ENCODE measurements around the gene TLE5.

Gene TLE5

GRCh38 chr19:3031607-3031867, 30.8 kb downstream of the TLE5 start:
- TF ChIP-seq SNAI2 (CRISPR knock-in tag; IDR thresholded peaks at IDR 0.05) (no peak), TCF4 (CRISPR knock-in tag; IDR thresholded peaks at IDR 0.05; ENCODE audit: borderline replicate concordance) (no peak), TOX (CRISPR knock-in tag; IDR thresholded peaks at IDR 0.05; ENCODE audit: borderline replicate concordance) (no peak), CSDC2 (CRISPR knock-in tag; IDR thresholded peaks at IDR 0.05) (no peak), ZNF565 (CRISPR knock-in tag; conservative IDR thresholded peaks at IDR 0.05; ENCODE audit: low read depth) (no peak), CSRNP3 (CRISPR knock-in tag; IDR thresholded peaks at IDR 0.05) (no peak), ESRRG (CRISPR knock-in tag; IDR thresholded peaks at IDR 0.05) (no peak), PATZ1 (CRISPR knock-in tag; IDR thresholded peaks at IDR 0.05; ENCODE audit: borderline replicate concordance) (no peak), OSR1 (CRISPR knock-in tag; IDR thresholded peaks at IDR 0.05) (no peak), GLIS3 (CRISPR knock-in tag; IDR thresholded peaks at IDR 0.05) (no peak), PPARA (CRISPR knock-in tag; IDR thresholded peaks at IDR 0.05; ENCODE audit: borderline replicate concordance) (no peak), ZNF70 (CRISPR knock-in tag; IDR thresholded peaks at IDR 0.05) (no peak), ZFP3 (CRISPR knock-in tag; IDR thresholded peaks at IDR 0.05) (no peak), ARNTL (CRISPR knock-in tag; IDR thresholded peaks at IDR 0.05; ENCODE audit: borderline replicate concordance, low read depth) (no peak), BACH2 (CRISPR knock-in tag; IDR thresholded peaks at IDR 0.05; ENCODE audit: borderline replicate concordance) (no peak), RARB (CRISPR knock-in tag; IDR thresholded peaks at IDR 0.05) (no peak), ZFP30 (CRISPR knock-in tag; IDR thresholded peaks at IDR 0.05) (no peak), ZNF8 (CRISPR knock-in tag; IDR thresholded peaks at IDR 0.05) (no peak)
- TF ChIP-seq, protein P1, sequence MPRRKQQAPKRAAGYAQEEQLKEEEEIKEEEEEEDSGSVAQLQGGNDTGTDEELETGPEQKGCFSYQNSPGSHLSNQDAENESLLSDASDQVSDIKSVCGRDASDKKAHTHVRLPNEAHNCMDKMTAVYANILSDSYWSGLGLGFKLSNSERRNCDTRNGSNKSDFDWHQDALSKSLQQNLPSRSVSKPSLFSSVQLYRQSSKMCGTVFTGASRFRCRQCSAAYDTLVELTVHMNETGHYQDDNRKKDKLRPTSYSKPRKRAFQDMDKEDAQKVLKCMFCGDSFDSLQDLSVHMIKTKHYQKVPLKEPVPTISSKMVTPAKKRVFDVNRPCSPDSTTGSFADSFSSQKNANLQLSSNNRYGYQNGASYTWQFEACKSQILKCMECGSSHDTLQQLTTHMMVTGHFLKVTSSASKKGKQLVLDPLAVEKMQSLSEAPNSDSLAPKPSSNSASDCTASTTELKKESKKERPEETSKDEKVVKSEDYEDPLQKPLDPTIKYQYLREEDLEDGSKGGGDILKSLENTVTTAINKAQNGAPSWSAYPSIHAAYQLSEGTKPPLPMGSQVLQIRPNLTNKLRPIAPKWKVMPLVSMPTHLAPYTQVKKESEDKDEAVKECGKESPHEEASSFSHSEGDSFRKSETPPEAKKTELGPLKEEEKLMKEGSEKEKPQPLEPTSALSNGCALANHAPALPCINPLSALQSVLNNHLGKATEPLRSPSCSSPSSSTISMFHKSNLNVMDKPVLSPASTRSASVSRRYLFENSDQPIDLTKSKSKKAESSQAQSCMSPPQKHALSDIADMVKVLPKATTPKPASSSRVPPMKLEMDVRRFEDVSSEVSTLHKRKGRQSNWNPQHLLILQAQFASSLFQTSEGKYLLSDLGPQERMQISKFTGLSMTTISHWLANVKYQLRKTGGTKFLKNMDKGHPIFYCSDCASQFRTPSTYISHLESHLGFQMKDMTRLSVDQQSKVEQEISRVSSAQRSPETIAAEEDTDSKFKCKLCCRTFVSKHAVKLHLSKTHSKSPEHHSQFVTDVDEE (CRISPR knock-in tag; IDR thresholded peaks at IDR 0.05) = no peak
- TF ChIP-seq, protein P2, sequence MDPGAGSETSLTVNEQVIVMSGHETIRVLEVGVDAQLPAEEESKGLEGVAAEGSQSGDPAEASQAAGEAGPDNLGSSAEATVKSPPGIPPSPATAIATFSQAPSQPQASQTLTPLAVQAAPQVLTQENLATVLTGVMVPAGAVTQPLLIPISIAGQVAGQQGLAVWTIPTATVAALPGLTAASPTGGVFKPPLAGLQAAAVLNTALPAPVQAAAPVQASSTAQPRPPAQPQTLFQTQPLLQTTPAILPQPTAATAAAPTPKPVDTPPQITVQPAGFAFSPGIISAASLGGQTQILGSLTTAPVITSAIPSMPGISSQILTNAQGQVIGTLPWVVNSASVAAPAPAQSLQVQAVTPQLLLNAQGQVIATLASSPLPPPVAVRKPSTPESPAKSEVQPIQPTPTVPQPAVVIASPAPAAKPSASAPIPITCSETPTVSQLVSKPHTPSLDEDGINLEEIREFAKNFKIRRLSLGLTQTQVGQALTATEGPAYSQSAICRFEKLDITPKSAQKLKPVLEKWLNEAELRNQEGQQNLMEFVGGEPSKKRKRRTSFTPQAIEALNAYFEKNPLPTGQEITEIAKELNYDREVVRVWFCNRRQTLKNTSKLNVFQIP (CRISPR knock-in tag; IDR thresholded peaks at IDR 0.05; ENCODE audit: borderline replicate concordance, low read depth) = no peak
- ATAC-seq = no peak

DNA sequence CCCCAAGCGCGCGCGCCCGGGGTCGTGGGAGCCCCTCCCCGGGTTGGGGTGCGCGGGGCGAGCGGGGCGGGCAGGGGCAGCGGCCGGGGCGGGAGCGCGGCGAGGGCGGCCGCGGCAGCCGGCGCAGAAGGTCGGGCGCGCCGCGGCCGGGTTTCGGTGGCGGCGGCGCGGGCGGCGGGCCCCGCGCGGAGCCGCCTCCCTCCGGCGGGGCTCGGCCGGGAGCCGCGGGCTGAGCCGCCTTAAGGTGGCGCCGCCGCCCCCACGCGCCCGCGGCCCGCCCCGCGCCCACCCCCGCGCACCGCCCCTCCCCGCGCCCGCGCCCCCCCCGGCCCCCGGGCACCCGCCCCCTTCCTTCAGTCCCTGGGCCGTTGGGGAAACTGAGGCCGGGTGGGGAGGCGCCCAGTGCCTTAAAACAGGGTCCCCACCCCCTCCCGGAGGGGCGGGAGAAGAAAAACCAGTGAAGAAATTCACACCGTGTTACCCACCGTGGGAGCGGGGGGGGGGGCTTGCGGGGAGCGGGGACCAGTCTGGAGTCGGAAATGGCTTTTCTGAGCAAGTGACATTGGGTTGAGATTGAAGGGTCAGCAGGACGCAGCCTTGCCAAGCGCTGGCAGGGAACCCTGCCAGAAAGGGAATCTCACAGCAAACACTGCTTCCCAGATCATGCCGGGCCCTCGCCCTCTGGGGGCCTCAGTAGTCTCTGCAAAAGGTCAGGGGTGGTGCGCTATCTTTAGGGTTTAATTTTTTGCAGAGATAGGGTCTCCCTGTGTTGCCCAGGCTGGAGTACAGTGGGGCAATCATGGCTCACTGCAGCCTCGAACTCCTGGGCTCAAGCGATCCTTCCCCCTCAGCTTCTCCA, 33.0 kb downstream of the TLE5 start, which contains the start of gene TLE2:
TSS of gene TLE2 (minus strand) at position 216 of the 859 bp plus-strand sequence. CDS start 376 bp downstream, outside the sequence.
- TF ChIP-seq PPARA (CRISPR knock-in tag; IDR thresholded peaks at IDR 0.05; ENCODE audit: borderline replicate concordance) (no peak), ZNF8 (CRISPR knock-in tag; IDR thresholded peaks at IDR 0.05) (no peak), ZFP30 (CRISPR knock-in tag; IDR thresholded peaks at IDR 0.05) (no peak), ESRRG (CRISPR knock-in tag; IDR thresholded peaks at IDR 0.05) (no peak)
- ATAC-seq = no peak

GRCh38 chr19:3028305-3029064, 33.8 kb downstream of the TLE5 start:
- no peak; the same call in 2 of the 3 replicates for ATAC-seq
- no peak for TF ChIP-seq TOX (CRISPR knock-in tag; IDR thresholded peaks at IDR 0.05; ENCODE audit: borderline replicate concordance)

Data from SK-N-SH treated with all-trans-retinoic acid at 6 μM for 48 hours (cell line).